ENCODE results near the gene MGLL. TPM values are rescaled to one million over a fixed set of nuclear protein-coding genes. Genes with fewer than 3 reads are reported as not detected.

Gene MGLL
- total RNA-seq, 2 experiments from 2014 or later: 19.2 to 21.6 TPM

DNA sequence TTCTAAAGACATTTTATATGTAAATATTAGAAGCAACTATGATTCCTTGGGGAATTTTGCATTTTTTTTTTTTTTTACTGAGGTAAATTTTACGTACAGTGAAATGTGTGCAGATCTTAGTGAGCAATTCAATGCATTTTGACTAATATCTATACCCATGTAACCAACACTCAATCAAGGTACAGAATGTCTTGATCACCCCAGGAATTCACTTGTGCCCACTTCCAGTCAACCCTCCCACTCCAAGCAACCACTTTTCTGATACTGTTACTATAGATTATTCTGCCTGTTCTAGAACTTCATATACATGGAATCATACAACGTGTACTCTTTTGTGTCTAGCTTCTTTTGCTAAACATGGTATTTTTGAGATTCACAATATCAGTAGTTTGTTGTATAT, 45.1 kb upstream of the MGLL start:
- ChIA-PET POLR2A (no interaction called here), CTCF (ENCODE audit: unreplicated experiment) (no interaction called here)
- no peaks in the 10 kb centered on the region for H3K4me1 ChIP-seq (ENCODE audit: insufficient read depth, low read length, poor library complexity, severe bottlenecking)
- H3K27ac ChIP-seq (ENCODE audit: low read depth, low read length, poor library complexity, severe bottlenecking): no peak overlapping the region
- H4K20me1 ChIP-seq (ENCODE audit: insufficient read depth, low read length): no peaks in the 10 kb centered on the region
- H3K4me2 ChIP-seq (ENCODE audit: low read length): no peak overlapping the region
- H3K36me3 ChIP-seq (ENCODE audit: insufficient read depth, low read length): no peaks in the 10 kb centered on the region
- H3K9me2 ChIP-seq (ENCODE audit: insufficient read depth, low read length): no peaks in the 10 kb centered on the region
- H3K9me3 ChIP-seq (ENCODE audit: low read length): no peaks in the 10 kb centered on the region
- no peak overlapping the region for H3K4me3 ChIP-seq (ENCODE audit: low read depth, low read length, poor library complexity, severe bottlenecking)
- no peak for DNase-seq (ENCODE audit: low spot score)
- no TSS peak for BruUV-seq (replicated peaks)
- intact Hi-C loops (cut with micrococcal nuclease; ENCODE audit: unreplicated experiment): no loop called here
- TF ChIP-seq, protein P1, sequence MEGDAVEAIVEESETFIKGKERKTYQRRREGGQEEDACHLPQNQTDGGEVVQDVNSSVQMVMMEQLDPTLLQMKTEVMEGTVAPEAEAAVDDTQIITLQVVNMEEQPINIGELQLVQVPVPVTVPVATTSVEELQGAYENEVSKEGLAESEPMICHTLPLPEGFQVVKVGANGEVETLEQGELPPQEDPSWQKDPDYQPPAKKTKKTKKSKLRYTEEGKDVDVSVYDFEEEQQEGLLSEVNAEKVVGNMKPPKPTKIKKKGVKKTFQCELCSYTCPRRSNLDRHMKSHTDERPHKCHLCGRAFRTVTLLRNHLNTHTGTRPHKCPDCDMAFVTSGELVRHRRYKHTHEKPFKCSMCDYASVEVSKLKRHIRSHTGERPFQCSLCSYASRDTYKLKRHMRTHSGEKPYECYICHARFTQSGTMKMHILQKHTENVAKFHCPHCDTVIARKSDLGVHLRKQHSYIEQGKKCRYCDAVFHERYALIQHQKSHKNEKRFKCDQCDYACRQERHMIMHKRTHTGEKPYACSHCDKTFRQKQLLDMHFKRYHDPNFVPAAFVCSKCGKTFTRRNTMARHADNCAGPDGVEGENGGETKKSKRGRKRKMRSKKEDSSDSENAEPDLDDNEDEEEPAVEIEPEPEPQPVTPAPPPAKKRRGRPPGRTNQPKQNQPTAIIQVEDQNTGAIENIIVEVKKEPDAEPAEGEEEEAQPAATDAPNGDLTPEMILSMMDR (conservative IDR thresholded peaks at IDR 0.05; ENCODE audit: low read length): no peak
- no peak for TF ChIP-seq EZH2phosphoT487 (IDR thresholded peaks at IDR 0.05; ENCODE audit: borderline replicate concordance, low read depth, low read length)
- H2AFZ ChIP-seq (ENCODE audit: low read length): no peak overlapping the region
- no peaks in the 10 kb centered on the region for H3K79me2 ChIP-seq (ENCODE audit: insufficient read depth, low read depth, low read length)

DNA sequence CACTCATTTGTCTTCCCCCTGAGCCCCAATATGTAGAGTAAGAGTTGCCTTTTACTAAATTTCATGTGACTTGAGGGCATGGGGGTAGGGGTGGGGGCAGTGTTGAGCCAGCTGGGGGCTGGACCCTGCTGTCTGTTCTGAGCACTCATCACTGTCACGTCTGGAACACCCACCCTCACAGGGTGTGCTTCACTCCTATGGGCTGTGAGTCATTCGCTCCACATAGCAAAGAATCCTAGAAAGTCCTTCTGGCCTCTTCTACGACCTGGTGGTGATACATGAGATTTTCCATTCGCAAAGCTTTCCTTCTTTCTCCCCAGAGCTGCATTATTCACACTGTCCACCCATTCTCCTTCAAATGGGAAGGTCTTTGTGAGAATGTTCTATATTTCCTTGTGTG, 43.6 kb upstream of the MGLL start:
- TF ChIP-seq EZH2phosphoT487 (IDR thresholded peaks at IDR 0.05; ENCODE audit: borderline replicate concordance, low read depth, low read length): no peak
- TF ChIP-seq, protein P1 (conservative IDR thresholded peaks at IDR 0.05; ENCODE audit: low read length): no peak
- no peak overlapping the region for H3K4me3 ChIP-seq (ENCODE audit: low read depth, low read length, poor library complexity, severe bottlenecking)
- no peak overlapping the region for H2AFZ ChIP-seq (ENCODE audit: low read length)
- no peaks in the 10 kb centered on the region for H4K20me1 ChIP-seq (ENCODE audit: insufficient read depth, low read length)
- no TSS peak for BruUV-seq (replicated peaks)
- ChIA-PET POLR2A (interaction anchor here (0.6 to 0.7 kb wide), 2 partner anchors 57 to 271 kb away, joined by 3 to 5 read pairs; no protein-coding TSS in a partner anchor), CTCF (ENCODE audit: unreplicated experiment) (no interaction called here)
- intact Hi-C loops (cut with micrococcal nuclease; ENCODE audit: unreplicated experiment): no loop called here
- H3K4me2 ChIP-seq (ENCODE audit: low read length): no peak overlapping the region
- H3K9me3 ChIP-seq (ENCODE audit: low read length): no peaks in the 10 kb centered on the region
- H3K9me2 ChIP-seq (ENCODE audit: insufficient read depth, low read length): no peaks in the 10 kb centered on the region
- no peaks in the 10 kb centered on the region for H3K36me3 ChIP-seq (ENCODE audit: insufficient read depth, low read length)
- no peak overlapping the region for H3K27ac ChIP-seq (ENCODE audit: low read depth, low read length, poor library complexity, severe bottlenecking)
- no peaks in the 10 kb centered on the region for H3K79me2 ChIP-seq (ENCODE audit: insufficient read depth, low read depth, low read length)
- no peak for DNase-seq (ENCODE audit: low spot score)
- no peaks in the 10 kb centered on the region for H3K4me1 ChIP-seq (ENCODE audit: insufficient read depth, low read length, poor library complexity, severe bottlenecking)

DNA sequence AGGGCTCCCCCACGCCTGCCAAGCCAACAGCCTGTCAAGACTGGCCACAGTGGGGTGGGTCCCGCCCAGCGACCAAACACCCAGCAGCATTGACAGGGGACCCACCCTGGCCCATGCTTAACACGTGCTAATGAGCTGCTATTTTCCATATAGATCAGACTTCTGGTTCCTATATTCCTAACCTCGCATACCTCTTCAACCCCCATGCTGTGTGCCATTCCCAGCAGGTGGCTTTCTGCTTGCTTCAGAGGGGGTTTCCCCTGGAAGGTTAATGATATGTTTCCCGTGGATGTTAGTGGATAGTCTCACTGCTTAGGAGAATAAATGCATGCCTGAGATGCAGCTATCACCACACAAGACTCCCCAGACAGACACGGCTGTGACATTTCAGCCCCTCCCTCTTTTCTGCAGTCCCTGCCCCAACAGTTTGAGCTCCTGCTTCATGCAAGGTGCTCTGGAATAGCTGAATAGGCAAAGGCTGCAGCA, 37.9 kb upstream of the MGLL start:
- H3K9me3 ChIP-seq (ENCODE audit: low read length): no peaks in the 10 kb centered on the region

More for the DNA sequence above, 37.9 kb upstream of the MGLL start:
- no peak overlapping the region for H3K4me2 ChIP-seq (ENCODE audit: low read length)
- H3K9me2 ChIP-seq (ENCODE audit: insufficient read depth, low read length): no peaks in the 10 kb centered on the region
- H3K4me3 ChIP-seq (ENCODE audit: low read depth, low read length, poor library complexity, severe bottlenecking): no peak overlapping the region
- H2AFZ ChIP-seq (ENCODE audit: low read length): no peak overlapping the region
- ChIA-PET CTCF (ENCODE audit: unreplicated experiment) (no interaction called here), POLR2A (no interaction called here)
- DNase-seq (ENCODE audit: low spot score): no peak
- intact Hi-C loops (cut with micrococcal nuclease; ENCODE audit: unreplicated experiment): no loop called here
- H3K4me1 ChIP-seq (ENCODE audit: insufficient read depth, low read length, poor library complexity, severe bottlenecking): no peaks in the 10 kb centered on the region
- H3K36me3 ChIP-seq (ENCODE audit: insufficient read depth, low read length): no peaks in the 10 kb centered on the region
- no peaks in the 10 kb centered on the region for H4K20me1 ChIP-seq (ENCODE audit: insufficient read depth, low read length)
- no peak overlapping the region for H3K27ac ChIP-seq (ENCODE audit: low read depth, low read length, poor library complexity, severe bottlenecking)
- BruUV-seq (replicated peaks): no TSS peak
- no peaks in the 10 kb centered on the region for H3K79me2 ChIP-seq (ENCODE audit: insufficient read depth, low read depth, low read length)
- TF ChIP-seq, protein P1 (conservative IDR thresholded peaks at IDR 0.05; ENCODE audit: low read length): no peak
- TF ChIP-seq EZH2phosphoT487 (IDR thresholded peaks at IDR 0.05; ENCODE audit: borderline replicate concordance, low read depth, low read length): no peak

All from OCI-LY7 (cell line).